Measurements from ENCODE around the gene PDIA2. TPM values are rescaled to one million over a fixed set of nuclear protein-coding genes. Genes with fewer than 3 reads are reported as not detected.

The PDIA2 gene
- total and polyA plus RNA-seq, 3 donors from 2014 or later, result 1.2 to 5.3 (median 2.6) TPM

GRCh38 chr16:269061-269796 lies 13.7 kb upstream of the PDIA2 start:
- WGBS, 2 donors, result 85 to 87% methylated on average over 6 to 24 of the region's 24 CpGs
- Histone ChIP-seq H3K36me3 (ENCODE audit: low read depth, missing control alignments) (no peaks in the 10 kb centered on the region), H3K4me1 (peaks cover 16% of the 10 kb centered on the region), H3K9me3 (no peaks in the 10 kb centered on the region), H3K27me3 (no peaks in the 10 kb centered on the region), H3K27ac (no peak overlapping the region), H3K4me3 (no peak overlapping the region)
- no peak for TF ChIP-seq POLR2A (IDR thresholded peaks at IDR 0.05)
- no peak for TF ChIP-seq CTCF (IDR thresholded peaks at IDR 0.05)
- no peak for DNase-seq
- intact Hi-C loops (cut with DNase I; ENCODE audit: low total_unique reads), result no loop called here

- H3K4me1 ChIP-seq, result peaks cover 7% of the 10 kb centered on the region
- 90 to 94% methylated on average over 16 to 33 of the region's 34 CpGs for WGBS, 2 donors
- H3K27ac ChIP-seq, result no peak overlapping the region
- H3K4me3 ChIP-seq, result no peak overlapping the region
- TF ChIP-seq CTCF (IDR thresholded peaks at IDR 0.05), result no peak
- no peak for TF ChIP-seq POLR2A (IDR thresholded peaks at IDR 0.05)
- intact Hi-C loops (cut with DNase I; ENCODE audit: low total_unique reads), result no loop called here
- H3K9me3 ChIP-seq, result no peaks in the 10 kb centered on the region
- no peaks in the 10 kb centered on the region for H3K27me3 ChIP-seq
- no peak for DNase-seq
- H3K36me3 ChIP-seq (ENCODE audit: low read depth, missing control alignments), result no peaks in the 10 kb centered on the region
Measured at GRCh38 chr16:270381-271255, 12.3 kb upstream of the PDIA2 start.

- TF ChIP-seq CTCF (IDR thresholded peaks at IDR 0.05) (no peak), POLR2A (IDR thresholded peaks at IDR 0.05) (no peak)
- no peak overlapping the region for H3K4me3 ChIP-seq
- no peaks in the 10 kb centered on the region for H3K9me3 ChIP-seq
- DNase-seq, result no peak
- no peaks in the 10 kb centered on the region for H3K27me3 ChIP-seq
- no peak overlapping the region for H3K27ac ChIP-seq
- H3K36me3 ChIP-seq (ENCODE audit: low read depth, missing control alignments), result no peaks in the 10 kb centered on the region
- intact Hi-C loops (cut with DNase I; ENCODE audit: low total_unique reads), result no loop called here
- WGBS, 2 donors, result 70 to 74% methylated on average over 16 to 36 of the region's 36 CpGs
- H3K4me1 ChIP-seq, result no peaks in the 10 kb centered on the region
Measured at GRCh38 chr16:272633-273546, 10.1 kb upstream of the PDIA2 start.

GRCh38 chr16:273547-274421 lies 9.2 kb upstream of the PDIA2 start:
- Histone ChIP-seq H3K9me3 (no peaks in the 10 kb centered on the region), H3K4me3 (no peak overlapping the region), H3K36me3 (ENCODE audit: low read depth, missing control alignments) (no peaks in the 10 kb centered on the region), H3K27ac (no peak overlapping the region), H3K27me3 (no peaks in the 10 kb centered on the region), H3K4me1 (no peaks in the 10 kb centered on the region)
- TF ChIP-seq CTCF (IDR thresholded peaks at IDR 0.05) (no peak), POLR2A (IDR thresholded peaks at IDR 0.05) (no peak)
- 81 to 84% methylated on average over 10 to 28 of the region's 30 CpGs for WGBS, 2 donors
- intact Hi-C loops (cut with DNase I; ENCODE audit: low total_unique reads), result no loop called here
- DNase-seq, result no peak

Data from testis (tissue), 3 donors.